Vagina (tissue), 2 donors: ENCODE results near the gene IGHMBP2.

Source experiments
- CTCF ChIP-seq, 3 experiments: fragments of 450-650 bp in 2 of 3; fragments of 200-600 bp in 1 of 3; sonication (generic) in 1 of 3; IDR thresholded peaks; one replicate each; pipeline ENCODE4 v1.5.1; 2017 to 2019; ENCODE audit warnings: antibody characterized with exemption in 3 of 3, mild to moderate bottlenecking in 2 of 3, moderate library complexity in 2 of 3
- POLR2A ChIP-seq, 2 donors: fragments of 450-650 bp; IDR thresholded peaks; one replicate each; pipeline ENCODE4 v1.6.1; 2017; ENCODE audit warnings: antibody characterized with exemption in 2 of 2, mild to moderate bottlenecking in 2 of 2, moderate library complexity in 2 of 2

- TF ChIP-seq CTCF (IDR thresholded peaks at IDR 0.05) (no peak), POLR2A (IDR thresholded peaks at IDR 0.05) (no peak)
Observed at GRCh38 chr11:68881320-68881719, 22.4 kb upstream of the IGHMBP2 start.
